ENCODE results near the gene ALG14.
A peak's percentile ranks its signal among the peaks of the same experiment; 100 is the strongest.
"Not testable (repeated sequence)": the region's sequence is repeated elsewhere in the genome, so short reads cannot be mapped to it uniquely, and the experiment has no call there.

Gene ALG14

DNA sequence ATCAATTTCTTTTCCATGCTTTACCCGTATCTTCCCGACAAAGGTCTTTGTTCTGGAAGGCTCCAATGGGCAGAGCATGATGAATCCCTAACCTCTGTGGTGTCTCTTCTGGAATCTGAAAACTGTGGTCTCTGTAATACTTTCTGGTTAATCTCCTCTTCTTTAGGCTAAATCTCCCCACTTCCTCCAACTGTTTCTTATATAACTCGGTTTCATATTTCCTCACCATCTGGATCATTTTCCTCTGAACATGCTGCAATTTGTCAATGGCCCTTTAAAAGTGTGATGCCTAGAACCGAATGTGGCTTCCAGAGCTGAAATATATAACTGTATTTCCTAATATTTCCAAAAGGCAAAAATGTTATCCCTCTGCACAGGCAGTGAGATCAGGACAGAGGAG lies 66.1 kb downstream of the ALG14 start:
- peak; percentile 76 to 81 for DNase-seq (ENCODE audit: low read depth in 2 of 2)

DNA sequence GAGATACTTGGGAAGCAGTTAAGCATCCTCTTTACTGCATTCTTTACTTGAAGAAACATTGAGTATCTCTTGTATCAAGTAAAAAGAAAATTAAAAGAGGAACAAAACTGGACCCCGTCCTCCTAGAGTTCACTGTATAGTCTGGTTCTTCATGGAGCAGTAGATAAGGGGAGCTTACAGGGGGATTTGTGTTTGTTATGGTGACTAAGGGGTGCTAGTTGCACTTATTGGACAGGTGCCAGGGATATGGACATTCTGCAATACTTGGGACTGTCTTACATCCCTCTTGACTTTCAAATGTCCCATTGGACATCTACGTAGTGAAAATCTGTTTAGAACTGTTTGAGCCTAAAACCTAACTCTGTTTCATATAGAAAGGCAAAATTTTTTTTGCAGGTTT lies 67.2 kb downstream of the ALG14 start:
- DNase-seq (ENCODE audit: low read depth in 2 of 2), result no peak

DNA sequence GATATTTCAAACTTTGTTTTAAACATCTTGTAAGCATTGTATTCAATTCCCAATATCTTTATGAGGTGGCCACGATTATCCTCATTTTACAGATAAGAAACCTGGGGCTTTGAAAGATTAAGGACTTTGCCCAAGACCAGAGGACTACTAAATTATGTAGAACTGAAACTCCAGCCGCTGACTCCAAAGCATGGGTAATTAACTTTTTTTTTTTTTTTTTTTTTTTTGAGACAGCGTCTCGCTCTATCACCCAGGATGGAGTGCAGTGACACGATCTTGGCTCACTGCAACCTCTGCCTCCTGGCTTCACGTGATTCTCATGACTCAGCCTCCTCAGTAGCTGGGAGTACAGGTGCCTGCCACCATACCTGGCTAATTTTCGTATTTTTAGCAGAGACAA lies 68.7 kb downstream of the ALG14 start:
- DNase-seq (ENCODE audit: low read depth in 2 of 2), result no peak

DNA sequence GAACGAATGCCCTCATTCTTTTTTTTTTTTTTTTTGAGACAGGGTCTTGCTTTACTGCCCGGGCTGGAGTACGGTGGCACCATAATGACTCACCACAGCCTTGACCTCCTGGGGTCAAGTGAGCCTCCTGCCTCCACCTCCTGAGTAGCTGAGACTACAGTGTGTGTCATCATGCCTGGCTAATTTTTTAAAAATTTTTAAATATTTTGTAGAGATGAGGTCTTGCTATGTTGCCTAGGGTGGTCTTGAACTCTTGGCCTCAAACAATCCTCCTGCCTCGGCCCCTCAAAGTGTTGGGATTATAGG lies 69.4 kb downstream of the ALG14 start:
- no peak for DNase-seq (ENCODE audit: low read depth in 2 of 2)

DNA sequence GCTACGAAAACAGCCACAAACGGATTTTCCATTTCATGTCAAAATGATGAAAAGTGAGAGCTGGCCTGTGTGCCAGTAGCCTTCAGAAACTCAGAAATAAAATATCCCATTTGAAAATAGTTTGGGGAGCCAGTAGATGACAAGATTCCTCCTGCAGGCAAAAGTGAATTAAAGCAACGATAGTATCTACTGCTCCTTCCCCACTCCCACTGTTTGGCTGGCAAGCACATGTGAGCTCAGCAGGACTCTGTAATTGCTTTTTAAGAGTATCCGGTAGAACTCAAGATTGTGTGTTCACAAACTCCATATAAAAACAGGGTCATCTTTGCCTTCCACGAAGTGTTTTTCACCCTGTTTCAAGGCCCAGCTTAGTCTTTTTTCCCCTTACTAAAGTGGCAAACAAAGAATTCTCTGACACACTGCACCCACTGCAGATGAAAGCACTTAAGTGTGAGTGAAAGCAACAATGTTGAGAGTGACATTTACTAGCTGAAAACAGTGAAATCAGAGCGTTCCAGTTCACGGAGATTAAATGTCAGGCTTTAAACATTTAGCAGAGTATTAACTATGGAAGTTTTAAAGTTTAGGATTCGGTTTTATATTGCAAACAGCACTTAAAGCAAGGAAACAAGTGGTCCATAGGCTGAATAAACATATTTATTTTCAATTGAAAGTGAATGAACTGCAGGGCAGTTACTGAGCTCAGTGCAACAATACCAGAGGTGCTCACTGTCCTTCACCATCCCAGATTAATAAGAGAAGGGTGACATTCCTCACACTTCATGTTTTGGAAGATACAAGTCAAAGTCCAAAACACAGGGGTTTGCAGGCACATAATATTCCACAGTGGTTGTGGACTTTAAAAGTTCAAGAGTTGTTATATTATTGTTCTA lies 70.0 kb downstream of the ALG14 start:
- no peak for DNase-seq (ENCODE audit: low read depth in 2 of 2)

DNA sequence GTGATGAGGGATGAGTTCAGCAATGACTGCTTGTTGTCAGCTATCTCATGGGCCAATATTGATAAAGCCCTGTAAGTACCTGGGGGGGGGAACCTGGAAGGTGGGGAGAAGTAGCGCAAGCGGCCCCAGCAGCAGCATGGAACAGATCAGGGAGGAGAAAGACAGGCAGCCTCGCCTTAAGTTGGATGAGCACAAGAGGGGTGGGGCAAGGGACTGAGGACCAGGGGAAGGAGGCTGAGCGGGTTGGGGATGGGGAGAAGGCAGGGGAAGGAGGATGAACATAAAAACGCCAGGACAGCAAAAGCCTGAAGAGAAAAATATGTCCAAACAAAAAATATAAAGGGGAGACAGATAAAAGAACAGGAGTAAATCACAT lies 70.6 kb downstream of the ALG14 start:
- no peak for DNase-seq (ENCODE audit: low read depth in 2 of 2)

DNA sequence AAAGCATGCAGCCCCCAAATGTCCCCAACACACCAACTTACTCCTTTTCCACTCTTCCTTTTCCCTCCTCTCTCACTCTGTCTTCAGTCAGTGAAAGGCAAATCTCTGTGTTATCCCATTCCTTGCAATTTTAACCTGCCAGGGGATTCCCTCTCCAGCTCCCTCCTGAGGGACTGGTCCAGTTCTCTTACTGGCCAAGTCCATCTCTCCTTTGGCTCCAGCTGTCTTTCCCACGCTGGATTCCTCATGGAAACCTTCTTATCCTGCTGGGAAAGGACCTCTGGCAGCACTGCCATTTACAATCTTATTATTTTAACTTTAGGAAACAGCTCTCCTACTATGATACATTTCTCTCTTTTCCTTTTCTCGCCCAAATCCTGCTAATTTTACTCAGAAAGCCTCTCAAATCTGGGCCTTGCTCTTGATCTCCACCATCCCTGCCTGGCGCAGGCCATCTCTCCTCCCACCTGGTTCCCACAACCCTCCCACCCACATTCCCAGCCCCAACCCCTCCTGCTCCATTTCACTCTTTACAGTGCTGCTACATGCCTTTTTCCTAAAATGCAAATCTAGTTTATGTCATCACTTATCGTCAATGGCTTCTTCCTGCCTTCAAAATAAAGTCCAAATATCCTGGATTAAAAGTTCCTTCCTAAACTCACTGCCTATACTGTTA lies 73.2 kb downstream of the ALG14 start:
- DNase-seq (ENCODE audit: low read depth in 2 of 2), result no peak

DNA sequence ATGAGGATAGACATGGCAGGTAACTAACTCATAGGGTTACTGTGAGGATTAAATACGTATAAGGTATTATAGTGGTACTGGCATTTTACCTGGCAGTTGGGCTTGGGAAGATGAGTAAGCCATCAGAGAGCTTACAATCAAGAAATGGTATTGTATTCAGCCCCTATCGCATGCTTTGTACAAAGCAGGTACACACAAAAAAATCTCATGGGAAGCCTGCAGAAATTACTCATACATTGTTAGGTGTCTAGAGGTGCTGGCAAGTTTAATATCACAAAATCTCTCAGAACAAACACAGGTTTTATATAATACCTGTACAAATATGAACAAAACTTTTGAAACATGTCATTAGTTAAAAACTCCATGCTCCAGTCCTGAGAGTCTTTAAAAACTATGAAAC lies 74.0 kb downstream of the ALG14 start:
- DNase-seq (ENCODE audit: low read depth in 2 of 2), result no peak

DNA sequence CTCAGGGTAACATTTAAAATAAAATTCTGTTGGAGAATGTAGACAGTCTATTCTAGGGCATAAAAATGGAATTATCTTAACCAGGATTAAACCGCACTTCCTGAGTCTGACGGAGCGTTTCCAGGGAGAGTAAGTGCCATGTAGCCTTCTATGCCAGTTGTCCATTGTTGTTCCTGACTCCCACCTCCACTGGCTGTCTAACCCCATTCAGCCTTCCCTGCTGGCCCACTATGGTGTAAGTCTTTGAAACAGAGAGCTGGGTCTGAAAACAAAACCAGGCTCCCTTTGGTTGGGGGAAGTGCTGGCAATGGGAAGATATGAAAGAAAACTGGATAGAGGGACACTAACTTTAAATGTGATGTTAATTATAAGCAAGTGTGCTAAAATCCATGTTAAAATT lies 74.6 kb downstream of the ALG14 start:
- DNase-seq (ENCODE audit: low read depth in 2 of 2), result no peak

DNA sequence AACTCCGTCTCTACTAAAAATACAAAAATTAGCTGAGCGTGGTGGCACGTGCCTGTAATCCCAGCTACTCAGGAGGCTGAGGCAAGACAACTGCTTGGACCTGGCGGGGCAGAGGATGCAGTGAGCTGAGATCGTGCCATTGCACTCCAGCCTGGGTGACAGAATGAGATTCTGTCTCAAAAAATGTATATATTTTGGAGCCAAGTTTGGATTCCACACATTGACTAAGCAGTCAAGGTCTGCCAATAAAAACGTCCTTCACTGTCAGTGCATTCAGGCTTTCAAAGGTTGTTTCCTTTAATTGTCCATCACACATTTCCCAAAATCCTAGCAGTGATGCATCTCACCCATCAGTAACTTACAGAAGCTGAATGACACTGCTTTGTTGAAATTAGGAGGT lies 77.2 kb downstream of the ALG14 start:
- DNase-seq (ENCODE audit: low read depth in 2 of 2), result not testable (repeated sequence)

DNA sequence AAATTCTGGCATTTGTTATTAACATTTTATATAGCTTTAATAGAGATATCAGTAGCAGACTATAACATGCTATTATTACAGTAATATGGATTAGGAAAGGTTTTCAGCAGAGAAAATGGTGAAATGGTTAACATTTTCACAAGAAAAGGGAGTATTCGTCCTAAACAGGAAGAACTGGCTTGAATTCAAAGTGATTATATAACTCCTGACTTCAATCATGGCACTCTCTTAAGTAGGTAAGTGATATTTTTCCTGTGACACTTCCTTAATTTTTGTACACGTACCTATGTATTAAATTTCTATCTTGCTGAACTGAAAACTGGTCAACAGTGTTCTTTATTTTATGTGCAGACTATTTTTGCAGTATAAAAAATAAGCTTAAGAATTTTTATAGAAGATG lies 77.9 kb downstream of the ALG14 start:
- no peak for DNase-seq (ENCODE audit: low read depth in 2 of 2)

DNA sequence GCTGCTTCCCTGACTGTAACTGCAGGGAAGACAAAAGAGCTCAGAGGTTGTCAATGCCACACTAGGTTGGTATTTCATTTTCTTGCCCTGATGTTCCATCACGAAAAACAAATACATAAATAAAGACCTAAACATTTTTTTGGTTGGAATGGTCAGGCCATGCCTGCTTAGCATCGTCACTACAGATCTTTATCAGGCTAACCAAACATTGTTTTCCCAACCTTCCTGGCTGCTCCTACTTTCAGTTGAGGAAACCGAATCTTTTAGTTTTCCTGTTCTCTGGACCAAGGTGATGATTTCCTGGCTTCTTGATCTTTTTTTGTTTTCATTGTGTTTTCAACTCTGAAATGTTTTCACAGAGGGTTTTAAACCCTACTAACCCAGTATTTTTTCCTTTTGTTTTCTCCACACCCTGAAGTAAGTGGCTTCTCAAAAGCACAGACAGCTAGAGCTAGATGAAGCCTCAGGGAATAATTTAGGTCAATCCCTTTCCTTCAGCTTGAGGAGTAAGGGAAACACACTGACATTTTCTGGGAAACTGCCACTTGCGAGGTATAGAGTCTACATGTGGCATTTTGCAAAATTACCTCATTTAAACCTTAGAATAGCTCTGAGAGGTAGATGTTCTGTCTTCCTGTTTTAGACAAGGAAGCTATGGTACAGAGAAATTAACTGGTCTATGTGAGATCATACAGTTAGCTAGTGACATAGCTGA lies 78.7 kb downstream of the ALG14 start:
- no peak for DNase-seq (ENCODE audit: low read depth in 2 of 2)

DNA sequence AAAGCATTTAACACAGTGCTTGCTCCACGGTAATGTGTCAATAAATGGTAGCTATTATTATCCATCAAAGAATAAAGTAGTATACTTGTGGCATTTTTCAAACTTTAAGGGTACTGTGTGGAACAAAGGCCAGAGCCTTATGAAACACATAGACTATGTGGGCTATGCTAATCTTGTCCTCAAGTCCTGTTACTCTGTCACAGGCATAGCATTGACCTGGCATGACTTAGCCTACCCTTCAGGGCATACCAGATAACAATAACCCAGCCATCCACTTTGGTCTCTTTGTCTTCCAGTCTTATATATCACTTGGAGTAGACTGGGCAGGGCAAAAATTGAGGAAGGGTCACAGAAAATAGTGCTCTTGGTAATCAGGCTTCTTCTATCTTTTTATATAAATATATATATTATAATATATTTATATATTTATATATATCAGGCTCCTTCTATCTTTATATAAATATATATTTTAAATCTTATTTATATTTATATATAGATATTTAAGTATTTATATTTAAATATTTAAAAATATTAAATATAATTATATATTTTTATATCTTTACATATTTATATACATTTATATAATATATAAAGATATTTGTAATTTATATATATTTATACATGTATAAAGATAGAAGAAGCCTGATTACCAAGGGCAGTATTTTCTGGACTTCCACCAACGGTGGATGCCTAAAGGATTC lies 79.7 kb downstream of the ALG14 start:
- no peak for DNase-seq (ENCODE audit: low read depth in 2 of 2)

DNA sequence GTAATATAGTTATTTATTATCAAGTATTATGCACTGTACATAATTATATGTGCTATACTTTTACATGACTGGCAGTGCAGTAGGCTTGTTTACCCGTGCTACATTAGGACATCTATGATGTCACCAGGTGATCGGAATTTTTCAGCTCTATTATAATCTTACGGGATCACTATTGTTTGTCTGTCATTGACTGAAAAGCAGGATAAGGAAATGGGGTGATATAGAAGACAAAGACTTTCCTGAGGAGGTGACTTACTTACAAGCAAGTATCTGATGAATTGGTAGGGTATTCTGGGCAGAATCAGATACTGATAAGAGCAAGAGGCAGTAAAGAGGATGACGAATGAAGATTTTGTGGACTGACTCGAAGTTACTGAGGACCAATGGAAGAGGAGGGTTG lies 80.6 kb downstream of the ALG14 start:
- no peak for DNase-seq (ENCODE audit: low read depth in 2 of 2)

DNA sequence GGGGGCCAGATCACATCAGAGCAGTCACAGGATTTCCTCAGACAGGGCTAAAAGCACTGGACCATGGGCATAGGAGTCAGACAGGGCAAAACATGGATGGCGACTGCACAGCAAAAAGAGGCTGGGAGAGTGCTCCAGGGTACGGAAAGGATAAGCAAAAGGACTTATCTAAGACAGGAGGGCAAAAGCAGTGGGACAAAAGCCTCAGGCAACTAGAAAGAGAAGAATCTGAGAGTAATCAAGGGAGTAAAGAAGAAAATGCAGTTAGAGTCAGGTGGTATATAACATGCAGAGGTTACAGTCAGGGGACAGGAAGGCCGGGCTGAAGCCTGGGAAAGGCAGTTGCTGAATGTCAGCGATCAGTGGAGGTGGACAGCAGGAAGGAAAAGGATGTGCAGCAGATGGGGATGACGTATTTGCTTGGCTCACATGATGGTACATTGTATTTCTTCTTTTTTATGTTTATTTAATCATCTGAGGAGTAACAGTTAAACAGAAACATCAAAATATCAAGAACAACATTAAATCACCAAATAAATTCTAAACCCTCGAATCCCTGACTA lies 82.8 kb downstream of the ALG14 start:
- DNase-seq (ENCODE audit: low read depth in 2 of 2), result no peak

DNA sequence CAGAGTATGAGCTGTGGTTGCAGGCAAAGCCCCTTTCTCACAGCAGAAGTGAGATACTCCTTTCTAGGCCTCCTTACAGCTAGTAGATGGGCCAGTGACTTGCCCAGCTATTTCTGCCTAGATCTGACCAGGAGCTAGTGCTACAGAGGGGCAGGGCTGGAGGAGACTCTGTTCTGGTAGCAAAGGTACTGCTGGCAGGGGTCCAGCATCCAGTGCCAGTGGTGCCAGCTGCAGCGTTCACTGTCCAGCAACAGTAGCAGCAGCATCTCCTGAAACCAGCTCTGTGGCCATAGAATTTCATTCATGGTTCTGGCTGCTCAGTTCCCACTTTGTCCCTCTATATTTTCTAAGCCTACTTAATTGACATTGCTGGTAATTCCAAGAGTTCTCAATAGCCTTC lies 83.4 kb downstream of the ALG14 start:
- DNase-seq (ENCODE audit: low read depth in 2 of 2), result no peak

DNA sequence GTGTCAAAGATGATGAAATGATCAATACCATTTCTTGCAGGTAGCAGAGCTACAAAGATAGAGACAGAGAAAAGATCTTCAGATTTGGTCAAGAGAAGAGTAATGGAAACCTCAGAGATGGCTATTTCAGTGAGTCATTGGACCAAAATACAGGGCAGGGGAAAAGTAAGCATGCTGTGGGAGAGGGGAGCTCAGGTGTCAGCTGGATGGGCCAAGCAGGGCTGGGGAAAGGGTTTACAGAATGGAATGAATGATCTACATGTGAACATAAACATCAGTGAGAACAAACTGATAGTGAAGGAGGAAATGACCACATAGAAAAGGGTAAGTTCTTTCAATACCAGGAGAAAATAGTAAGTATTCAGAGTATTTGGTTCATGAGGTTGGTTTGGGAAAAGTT lies 84.4 kb downstream of the ALG14 start:
- DNase-seq (ENCODE audit: low read depth in 2 of 2), result no peak

DNA sequence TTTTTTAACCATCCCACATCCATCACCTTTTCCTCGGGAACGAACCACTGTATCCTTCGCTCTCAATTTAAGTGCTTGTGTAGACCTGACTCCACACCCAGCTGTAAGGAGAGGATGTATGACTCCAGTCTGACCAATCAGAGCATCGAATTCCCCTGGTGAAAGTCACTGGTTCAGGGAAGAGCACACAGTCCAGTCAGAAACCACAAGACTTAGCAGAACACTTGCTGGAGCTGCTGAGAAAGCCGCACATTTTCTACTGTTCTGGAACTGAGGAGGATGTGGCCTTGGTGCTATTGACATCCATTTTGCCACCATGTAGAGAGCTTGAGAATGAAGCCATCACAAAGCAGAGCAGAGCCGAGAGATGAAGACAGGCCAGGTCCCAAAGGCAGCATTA lies 86.0 kb downstream of the ALG14 start:
- no peak for DNase-seq (ENCODE audit: low read depth in 2 of 2)

DNA sequence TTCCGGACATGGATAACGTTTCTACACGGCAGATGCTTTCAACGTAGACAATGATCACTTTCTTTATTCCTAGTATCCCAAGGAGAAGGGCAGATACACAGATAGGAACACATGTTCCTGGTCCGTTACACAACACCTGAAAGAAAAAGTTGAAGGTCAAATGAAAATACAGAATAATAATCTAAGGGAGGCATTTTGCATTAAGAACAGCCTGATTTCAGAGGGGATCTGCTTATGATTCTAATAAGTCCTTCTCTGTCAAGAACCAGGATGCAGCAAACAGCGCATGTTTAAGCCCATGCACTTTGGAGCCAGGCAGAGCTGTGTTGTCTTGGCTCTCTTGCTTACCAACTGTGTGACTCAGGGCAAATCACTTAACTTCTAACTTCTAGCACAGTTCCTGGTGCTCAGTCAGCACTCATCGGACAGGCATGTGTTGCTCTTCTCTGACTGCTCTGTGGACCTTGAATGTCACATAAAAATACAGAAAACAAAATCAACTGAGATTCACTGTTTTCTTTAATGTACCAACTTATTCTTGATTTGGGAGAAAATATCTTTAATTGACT lies 89.5 kb downstream of the ALG14 start:
- no peak for DNase-seq (ENCODE audit: low read depth in 2 of 2)

DNA sequence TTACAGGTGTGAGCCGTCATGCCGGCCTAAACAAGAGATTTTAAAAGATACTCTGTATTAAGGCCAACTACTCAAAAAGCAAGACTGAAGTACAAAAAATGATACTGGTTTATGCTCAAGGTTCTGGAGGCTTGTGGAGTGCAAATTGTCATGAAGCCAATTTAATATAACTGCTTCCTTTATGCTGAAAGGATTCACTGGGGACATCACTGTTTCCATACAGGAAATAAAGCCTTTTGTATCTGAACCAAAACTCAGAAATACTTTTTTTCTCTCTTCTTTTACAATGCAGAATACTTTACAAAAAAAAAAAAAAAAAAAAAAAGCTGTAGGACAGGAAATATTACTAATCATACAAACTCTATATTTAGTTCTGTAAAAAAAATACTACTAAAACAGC lies 90.4 kb downstream of the ALG14 start:
- DNase-seq (ENCODE audit: low read depth in 2 of 2), result no peak

DNA sequence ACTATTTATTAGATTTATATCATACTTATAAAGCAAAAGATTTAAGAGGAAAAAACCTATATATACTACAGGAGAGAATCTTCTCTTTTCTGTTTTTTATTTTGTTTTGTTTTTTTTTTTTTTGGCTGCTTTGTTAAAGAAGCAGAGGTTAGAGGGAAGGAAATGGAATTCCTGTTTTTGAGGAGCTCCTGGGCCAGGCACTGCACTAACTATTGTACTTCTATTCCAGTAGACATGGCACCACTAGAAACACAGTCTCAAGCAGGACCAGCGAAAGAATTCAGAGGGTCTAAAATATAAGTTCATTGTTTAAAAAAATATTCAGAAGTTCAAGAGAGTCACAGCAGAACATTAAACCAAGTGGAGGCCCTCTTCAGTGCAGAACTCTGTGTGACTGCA lies 91.2 kb downstream of the ALG14 start:
- DNase-seq (ENCODE audit: low read depth in 2 of 2), result no peak
